Measurements from ENCODE around the gene BEND7.

BEND7 gene

GRCh38 chr10:13520194-13520593 lies 8.6 kb downstream of the BEND7 start:
- no peak for DNase-seq (ENCODE audit: low read depth)

- DNase-seq (ENCODE audit: low read depth) = no peak
Observed at GRCh38 chr10:13518076-13518692, 10.6 kb downstream of the BEND7 start.

DNA sequence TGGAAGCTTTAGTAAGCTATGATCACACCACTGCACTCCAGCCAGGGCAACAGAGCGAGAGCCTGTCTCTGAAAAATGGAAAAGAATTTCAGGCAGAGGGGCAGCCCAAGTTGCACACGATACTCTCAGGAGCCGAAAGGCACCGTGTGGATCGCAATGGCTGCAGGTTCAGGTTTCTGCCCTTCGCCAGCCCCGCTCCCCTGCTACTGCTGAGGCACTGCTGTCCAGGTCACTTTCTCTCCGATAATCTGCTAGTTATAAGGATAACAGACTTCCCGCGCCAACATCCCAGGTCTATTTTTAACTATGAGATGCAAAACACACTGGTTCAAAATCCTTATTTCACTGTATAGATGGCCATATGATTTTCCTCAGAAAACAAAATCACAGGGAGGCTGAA lies 11.1 kb downstream of the BEND7 start:
- no peak for DNase-seq (ENCODE audit: low read depth)

DNA sequence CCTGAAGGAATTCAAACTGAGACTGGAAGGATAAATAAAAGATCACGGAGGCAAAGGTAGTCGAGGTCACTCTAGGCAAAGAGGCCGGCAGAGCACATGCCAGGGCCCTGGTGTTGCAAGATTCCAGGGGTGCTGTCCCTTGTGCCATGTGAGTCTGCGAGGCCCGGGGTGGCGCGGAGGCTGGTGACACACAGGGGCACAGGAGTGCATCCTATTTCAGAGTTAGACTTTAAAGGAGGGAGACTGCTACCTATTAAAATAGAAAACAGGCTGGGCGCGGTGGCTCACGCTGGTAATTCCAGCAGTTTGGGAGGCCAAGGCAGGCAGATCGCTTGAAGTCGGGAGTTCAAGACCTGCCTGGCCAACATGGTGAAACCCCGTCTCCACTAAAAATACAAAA lies 12.6 kb downstream of the BEND7 start:
- DNase-seq (ENCODE audit: low read depth) = no peak

DNA sequence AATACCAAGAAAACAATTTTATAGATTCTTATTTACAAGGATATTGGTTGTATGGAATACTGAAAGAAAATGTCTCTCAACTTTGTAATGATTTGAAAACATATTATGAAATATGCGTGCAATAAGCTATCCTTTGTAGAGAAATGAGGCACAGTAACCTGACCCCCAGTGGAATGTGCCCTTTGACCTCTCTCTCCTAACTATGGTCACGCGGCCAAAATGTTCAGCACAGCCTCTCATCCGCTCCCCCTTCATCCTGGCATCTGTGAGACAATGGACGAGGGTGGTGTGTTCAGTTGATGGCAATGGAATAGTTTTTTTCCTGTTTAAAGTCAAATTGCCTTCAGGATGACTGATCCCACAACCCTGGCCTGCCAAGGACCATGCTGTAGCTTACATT lies 13.3 kb downstream of the BEND7 start:
- no peak for DNase-seq (ENCODE audit: low read depth)

DNA sequence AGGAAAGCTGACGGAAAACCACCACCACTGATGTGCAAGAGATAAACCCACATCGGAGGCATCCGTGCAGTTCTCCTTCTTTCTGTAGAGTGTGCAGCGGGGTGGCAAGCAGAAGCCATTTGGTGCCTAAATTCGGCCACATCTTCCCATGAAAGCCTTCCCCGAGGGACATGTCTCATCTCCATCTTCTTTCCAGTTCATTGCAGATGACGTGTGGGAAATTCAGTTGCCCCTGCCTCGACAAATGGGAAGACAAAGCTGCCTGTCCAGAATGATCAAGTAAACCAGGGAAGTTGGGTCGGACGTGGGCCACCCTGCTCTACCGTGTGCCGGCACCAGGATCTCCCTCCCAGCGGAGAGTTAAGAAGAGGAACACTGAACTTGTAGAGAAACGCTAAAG lies 14.5 kb downstream of the BEND7 start:
- no peak for DNase-seq (ENCODE audit: low read depth)

DNA sequence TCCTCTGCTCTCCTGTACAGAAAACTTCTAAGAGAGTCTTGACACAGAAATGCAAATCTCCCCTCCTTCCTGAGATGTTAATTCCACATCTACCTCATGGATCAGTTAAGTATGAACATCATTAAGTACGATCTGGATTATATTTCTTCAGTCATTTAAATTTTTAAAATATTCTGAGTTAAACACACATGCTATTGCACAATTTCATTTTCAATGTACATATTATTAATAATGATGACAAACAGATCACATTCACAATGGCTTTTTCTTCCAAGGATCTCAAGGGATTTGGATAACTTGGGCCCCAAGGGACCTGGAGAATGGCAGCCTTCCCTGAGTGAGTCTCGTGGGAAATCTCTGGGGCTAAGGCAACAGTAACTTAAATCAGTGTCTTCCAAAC lies 16.2 kb downstream of the BEND7 start:
- no peak for DNase-seq (ENCODE audit: low read depth)

GRCh38 chr10:13511409-13511808 lies 17.4 kb downstream of the BEND7 start:
- DNase-seq (ENCODE audit: low read depth) = no peak

DNA sequence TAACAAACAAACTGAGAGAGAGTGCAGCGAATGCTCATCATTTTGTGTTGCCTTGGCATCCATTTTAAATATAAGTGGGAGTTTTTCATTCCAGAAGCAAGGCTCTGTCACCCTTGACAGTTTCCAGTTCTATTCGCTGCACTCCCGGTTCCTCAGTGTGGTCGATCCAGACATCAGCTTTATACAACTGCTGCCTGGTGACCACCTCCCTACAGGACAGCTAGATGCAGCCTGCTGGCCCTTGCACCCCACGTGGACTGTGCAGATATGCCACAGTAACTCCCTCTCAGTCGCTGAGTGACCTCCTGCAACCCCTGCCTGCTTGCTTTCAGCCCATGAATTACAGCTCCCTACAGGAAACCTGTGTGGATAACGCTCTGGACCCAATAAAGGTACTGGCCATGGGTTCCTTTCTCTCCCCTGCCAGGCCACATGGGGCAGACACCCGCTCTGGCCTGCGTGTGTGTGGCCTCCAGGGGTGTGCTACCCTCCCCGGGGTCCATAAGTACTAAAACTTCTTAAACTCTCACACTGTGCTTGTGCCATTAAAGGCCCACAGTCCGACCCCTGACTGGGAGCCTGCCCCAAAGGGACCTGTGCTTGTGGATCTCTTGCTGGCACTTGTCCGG lies 23.6 kb downstream of the BEND7 start:
- DNase-seq (ENCODE audit: low read depth) = no peak

GRCh38 chr10:13503745-13504463 lies 24.9 kb downstream of the BEND7 start:
- peak; percentile 39 for DNase-seq (ENCODE audit: low read depth)

DNA sequence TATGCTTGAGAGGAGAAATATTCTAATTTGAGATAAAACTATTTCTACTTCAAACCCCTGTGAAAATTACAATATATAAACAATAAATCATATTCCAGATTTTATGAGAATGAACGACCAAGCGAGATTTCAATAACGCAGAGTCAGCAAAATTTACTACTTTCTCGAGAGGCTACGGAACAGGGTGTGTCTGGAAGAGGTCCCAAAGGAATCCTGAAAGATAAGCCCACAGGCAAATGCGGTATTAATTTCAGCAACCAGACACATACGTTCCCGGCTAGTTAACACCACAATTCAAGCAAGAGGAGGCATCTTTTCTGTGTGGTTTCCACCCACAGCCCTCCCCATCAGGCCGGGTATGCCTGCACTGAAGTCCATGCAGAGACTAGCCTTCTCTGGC lies 26.4 kb downstream of the BEND7 start:
- DNase-seq (ENCODE audit: low read depth) = no peak

- no peak for DNase-seq (ENCODE audit: low read depth)
Observed at GRCh38 chr10:13500201-13500600, 28.6 kb downstream of the BEND7 start.

GRCh38 chr10:13499150-13499549 lies 29.7 kb downstream of the BEND7 start:
- no peak for DNase-seq (ENCODE audit: low read depth)

DNA sequence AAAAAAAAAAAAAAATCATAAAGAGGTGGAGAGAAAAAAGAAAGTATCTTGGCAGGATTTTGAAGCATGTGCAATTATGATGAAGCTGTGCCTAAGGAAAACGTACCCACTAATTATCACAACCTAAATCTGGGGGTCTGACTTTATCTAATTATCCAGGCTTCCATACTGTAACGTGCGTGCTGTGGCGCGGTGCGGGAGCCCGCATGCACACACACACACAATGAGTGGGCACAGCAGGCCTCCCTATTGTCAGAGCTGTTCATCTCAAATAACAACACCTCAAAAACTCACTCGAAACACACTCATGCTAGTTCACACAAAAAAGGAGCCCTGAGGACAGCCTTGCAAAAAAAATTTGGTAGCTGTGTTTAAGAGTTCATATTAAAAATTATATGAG lies 31.9 kb downstream of the BEND7 start:
- DNase-seq (ENCODE audit: low read depth) = no peak

DNA sequence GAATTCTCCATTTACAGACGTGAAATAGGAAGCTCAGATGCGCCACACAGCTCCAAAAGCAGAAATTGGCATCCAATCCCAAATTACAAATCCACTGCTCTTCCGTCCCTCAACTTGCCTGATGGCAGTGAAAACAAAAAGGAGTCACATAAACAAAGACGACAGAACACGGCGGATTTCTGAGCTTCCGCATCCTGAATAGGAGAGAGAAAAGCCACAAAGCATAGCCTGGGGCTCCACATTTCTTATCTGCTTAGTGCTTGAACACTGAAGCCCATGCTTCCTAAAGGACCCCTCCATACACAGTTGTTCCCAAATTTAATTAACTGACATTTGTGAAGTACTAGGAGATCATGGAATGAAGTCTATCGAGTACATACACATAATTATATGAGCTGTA lies 32.6 kb downstream of the BEND7 start:
- no peak for DNase-seq (ENCODE audit: low read depth)

GRCh38 chr10:13492493-13493180 lies 36.2 kb downstream of the BEND7 start:
- no peak for DNase-seq (ENCODE audit: low read depth)

DNA sequence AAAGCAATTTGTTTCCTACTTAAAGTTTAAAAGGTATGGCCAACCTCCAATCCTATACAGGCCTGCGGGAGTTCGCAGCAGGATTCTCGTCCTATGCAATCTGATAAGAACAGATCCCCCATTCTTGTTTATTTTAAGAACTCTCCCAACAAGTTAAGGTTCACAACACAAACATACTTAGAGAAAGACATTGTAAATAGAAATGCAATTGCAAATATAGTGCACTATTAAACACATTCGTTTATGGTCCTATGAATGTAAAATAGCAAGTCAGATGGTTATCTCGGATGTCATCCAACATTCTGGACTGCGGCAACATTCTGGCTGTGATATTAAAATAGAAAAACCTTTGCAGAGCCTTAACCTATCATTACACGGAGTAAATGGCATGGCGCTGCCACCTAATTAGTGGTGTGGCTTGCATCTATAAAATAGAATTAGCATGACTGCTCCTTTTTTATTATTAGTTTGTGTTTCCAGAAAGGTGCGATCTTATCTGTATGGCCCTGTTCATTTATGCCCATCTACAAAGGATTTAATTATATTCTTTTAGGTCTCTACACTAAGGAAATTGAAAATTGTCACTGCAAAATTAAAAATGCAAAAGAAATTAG lies 37.0 kb downstream of the BEND7 start:
- DNase-seq (ENCODE audit: low read depth) = no peak

GRCh38 chr10:13490503-13490902 lies 38.3 kb downstream of the BEND7 start:
- no peak for DNase-seq (ENCODE audit: low read depth)

DNA sequence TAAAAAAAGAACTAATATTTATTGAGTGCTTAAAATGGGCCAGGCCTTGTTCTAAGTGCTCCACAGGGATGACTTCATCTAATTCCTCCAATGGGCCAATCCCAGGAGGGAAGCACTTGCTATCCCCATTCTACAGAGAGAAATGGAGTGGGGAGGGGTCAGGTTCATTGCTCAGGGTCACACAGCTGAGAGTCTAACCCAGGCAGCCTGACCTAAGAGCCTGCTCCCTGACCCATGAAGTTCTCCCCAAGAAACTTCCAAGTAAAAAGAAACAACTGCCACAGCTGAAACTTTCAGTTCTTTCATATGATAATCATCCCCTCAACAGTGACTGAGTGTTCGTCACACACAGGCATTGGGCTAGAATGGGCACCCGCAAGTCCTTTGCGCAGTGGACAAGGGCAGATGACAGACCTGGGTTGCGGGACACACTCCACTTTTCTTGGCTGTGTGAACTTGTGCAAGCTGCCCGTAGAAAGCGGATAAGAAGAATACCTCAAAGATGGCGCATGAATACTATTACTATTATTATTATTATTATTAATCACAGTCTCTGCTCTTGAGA lies 39.7 kb downstream of the BEND7 start:
- DNase-seq (ENCODE audit: low read depth) = no peak

GRCh38 chr10:13485623-13486022 lies 43.2 kb downstream of the BEND7 start:
- no peak for DNase-seq (ENCODE audit: low read depth)

DNA sequence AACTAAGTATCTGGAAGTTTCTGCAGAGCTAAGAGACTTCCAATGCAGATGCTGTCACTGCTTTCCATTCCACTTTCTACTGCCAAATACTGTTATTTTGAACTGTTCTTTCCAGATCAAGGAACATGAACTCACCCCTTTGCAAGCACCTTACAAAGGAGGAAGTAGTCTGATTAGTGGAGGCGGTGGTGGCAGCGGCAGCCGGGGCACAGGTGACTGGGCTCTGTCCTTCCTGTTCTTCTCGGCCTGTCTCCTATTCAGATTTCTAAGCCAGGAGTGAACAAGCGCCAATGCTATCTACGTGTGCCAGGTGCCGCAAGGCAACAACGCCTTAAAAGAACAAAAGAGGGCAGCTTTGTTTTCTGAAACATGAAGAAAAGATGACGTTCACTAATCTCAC lies 44.9 kb downstream of the BEND7 start:
- DNase-seq (ENCODE audit: low read depth) = no peak

DNA sequence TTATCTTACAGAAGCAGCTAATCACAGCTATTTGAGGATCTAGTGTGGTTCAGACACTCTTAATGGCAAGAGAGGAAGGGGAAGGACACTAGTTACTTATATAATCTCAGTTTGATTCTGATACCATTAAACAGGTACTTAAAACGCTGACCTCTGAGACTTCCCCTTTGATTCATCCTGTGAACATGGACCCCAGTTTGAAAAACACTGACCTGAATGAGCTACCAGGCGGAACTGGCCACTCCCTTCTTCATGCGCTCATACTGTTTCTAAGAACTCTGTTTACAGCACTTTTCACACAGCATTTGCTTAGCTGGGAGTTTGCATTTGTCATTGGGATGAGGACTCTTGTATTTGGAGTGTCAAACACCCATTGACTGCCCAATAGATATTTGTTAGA lies 45.7 kb downstream of the BEND7 start:
- DNase-seq (ENCODE audit: low read depth) = no peak

Data from GM04503 (cell line).